Endometrial microvascular endothelial cells (primary cell): Measurements from ENCODE around the gene SH3RF2. TPM values are rescaled to one million over a fixed set of nuclear protein-coding genes. Genes with fewer than 3 reads are reported as not detected.

Experiments
- in situ Hi-C: cut with HindIII; loops from 2 replicates; pipeline ENCODE4 v1.10.0; 2017; ENCODE audit warnings: low sequenced_read_pairs, low pct_unique_long_range_greater_than_20kb; ENCODE audit errors: inconsistent ontology term
- total RNA-seq: library from RNA; depleted of rRNA; stranded (reverse); fragments of >200 nt; gene quantifications from one replicate; pipeline ENCODE4 v1.2.3, GENCODE V29; 2015; ENCODE audit errors: inconsistent ontology term

Gene SH3RF2
- total RNA-seq, 1 donor from 2014 or later = 0.65 TPM

- in situ Hi-C loops = no loop called here
Measured at GRCh38 chr5:145971701-145972100, 35.3 kb downstream of the SH3RF2 start.

DNA sequence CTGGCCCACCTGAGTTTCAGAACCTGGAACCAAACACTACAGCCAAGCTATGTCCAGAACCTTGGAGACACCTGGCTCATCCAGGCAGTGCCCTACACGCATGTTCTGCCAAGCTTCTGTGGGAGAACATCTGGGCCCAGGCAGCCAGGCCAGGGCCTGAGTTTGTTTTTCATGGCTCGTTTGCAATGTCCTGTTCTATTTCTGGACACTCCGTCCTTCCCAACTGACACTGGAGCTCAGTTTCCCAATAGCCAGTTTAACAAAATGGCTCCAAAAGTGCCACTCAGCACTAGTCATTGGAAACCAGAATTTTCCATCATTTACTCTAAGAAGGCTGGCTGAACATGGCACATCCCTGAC is 38.6 kb downstream of the SH3RF2 start:
- in situ Hi-C loops = no loop called here

DNA sequence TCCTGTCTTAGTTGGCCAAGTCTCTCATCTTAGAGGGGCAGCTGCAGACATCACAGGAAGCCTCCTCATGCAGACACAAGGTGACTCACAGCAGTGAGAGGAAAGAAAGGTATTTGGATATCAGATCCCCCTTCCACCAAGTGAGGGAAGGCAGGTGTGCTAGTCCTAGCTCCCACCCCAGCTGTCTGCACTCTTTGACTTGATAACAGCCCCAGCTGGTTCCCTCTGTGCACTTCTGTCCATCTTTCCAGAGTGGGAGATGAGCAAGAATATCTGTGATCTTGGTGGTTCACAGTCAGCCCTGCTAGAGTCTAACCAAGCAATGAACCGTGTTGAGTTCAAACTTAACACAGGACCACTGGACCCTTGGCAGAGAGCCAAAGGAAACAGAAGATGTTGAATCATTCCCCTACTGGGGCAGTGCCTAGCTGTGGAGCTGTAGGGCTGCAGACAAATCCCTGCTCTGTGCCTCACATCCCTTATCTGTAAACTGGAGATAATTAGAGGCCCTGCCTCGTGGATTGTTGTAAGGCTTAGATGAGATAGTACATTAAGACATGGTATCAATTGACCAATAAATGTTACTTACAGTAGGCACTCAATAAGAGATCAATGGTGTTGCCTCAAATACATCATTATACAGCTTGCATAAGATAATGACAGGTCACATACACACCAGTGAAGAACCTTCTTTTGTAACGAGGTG is 39.1 kb downstream of the SH3RF2 start:
- in situ Hi-C loops = no loop called here

GRCh38 chr5:145976431-145977155 is 40.2 kb downstream of the SH3RF2 start:
- in situ Hi-C loops = no loop called here

DNA sequence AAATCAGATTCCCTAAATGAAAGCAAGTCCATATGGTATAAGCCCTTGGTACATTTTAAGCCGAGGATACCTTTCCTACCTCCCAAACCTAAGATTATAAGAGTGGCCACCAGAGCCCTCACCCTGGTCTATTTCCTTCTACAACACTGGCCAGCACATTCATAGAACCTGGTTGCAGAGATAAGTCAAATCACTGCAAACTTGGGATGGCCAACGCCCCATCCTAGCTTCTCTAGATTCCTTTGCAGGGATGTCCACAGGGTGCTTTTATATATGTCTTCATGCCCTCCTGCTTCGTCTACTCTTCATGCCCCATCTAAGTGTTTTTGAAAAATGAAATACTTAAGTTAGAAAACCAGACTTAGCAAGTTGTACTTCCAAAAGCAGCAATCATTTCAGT is 41.8 kb downstream of the SH3RF2 start:
- in situ Hi-C loops = no loop called here

GRCh38 chr5:145978708-145979107 is 42.3 kb downstream of the SH3RF2 start:
- in situ Hi-C loops = no loop called here

GRCh38 chr5:145979270-145980223 is 43.2 kb downstream of the SH3RF2 start:
- in situ Hi-C loops = no loop called here

- in situ Hi-C loops = no loop called here
Measured at GRCh38 chr5:145980259-145980658, 43.9 kb downstream of the SH3RF2 start.

- in situ Hi-C loops = no loop called here
Measured at GRCh38 chr5:145980718-145981117, 44.3 kb downstream of the SH3RF2 start.

DNA sequence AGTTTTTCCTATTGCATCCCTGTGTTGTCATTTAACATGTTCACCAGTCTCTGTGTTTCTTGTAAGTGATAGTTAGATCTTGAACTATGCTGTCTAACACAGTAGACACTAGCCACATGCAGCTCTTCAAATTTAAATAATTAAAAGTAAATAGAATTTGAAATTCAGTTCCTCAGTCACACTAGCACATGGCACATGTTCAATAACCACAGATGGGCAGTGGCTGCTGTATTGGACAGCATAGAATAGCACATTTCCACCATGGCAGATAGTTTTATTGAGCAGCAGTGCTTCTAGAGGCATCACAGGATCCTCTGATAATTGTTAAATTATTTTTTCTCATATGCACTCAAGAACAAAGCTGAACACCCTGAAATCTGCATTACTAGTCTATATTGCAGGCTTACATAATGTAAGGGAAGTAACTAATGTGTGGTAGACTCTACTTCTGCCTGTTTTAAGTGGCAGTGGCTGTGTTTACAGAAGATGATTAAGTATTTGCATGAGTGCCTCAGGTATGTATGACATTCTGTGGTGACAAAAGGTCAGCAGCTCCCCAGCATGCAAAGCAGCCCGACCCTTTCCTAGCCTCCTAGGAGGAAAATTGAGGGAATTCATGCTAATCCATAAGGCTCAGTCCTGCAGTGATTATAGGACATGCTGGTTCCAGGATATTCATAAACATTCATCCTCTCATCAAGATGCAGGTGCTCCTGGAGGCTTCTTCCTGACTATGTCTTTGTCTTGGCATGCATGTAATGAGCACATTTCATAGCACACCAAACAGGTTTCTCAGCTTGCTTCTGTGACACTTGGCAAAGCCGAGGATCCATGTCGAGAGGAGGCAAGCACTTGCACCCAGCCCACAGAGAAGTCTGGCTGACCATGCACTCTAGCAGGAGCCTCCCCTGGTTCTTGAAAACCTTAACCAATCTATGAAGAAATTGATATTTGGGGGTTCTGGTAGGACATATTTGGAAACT is 45.5 kb downstream of the SH3RF2 start:
- in situ Hi-C loops = no loop called here

DNA sequence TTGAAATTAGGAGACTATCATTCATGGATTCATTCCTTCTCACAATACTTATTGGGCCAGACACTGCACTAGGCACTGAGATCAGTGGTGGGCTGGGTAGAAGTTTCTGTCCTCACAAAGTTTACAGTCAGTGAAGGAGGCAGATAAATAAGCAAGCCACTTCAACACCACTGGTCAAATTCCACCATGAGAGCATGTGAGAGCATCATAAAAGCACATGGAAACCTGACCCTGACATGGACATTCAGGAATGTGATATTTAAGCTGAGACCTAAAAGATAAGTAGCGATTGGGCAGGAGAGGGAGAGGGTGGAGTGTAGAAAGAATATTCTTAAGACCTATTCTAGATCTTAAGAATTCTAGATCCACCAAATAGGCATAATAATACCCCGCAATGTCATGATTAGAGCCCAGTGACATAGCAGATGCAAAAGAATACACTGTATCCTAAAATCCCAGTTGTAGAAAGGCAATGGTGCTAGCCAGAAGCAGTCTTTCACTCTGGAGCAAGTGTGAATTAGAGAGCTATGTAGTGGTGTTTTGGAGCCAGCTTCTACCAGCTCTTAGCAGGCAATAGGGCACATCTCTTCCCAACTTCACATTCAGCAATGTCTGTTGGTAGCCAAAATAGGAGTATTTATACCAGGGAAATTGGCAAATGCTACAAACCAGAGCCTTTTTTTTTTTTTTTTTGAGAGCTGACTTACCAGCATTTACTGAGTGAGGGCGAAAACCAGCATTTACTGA is 46.4 kb downstream of the SH3RF2 start:
- in situ Hi-C loops = no loop called here

DNA sequence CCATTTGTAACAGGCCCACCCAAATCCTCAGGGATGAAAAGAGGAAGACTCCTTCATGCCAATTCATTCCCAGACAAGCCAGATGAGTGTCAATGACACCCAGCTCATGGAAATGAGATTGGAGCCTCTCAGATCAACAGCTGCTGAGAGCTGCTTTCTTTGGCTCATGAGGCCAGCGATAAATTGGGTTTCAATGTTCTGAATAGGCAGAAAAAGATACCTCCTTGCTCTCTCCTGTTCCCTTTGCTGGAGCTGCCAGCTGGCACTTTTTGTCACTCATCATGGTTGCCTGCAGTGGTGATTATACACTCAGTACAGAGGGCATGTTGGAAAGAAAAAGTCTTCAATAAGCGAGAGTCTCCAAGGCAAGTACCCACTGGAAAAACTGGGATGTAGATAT is 47.1 kb downstream of the SH3RF2 start:
- in situ Hi-C loops = no loop called here

DNA sequence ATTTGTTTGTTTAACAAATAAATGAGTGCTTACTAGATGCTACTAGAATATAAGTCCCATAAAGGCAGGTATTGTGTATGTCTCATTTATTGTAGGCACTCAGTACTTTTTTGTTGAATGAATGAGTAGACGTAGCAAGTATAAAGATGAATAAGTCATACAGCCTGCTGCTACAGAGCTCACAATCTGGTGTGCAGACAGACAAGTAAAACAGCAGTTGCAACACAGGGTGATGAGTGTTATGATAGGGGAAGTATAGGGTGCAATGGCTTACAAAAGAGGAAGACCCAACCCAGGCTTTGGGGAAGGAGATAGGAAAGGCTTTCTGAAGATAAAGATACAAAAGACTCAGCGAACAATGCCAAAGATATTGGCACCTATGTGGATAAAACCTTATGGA is 47.7 kb downstream of the SH3RF2 start:
- in situ Hi-C loops = no loop called here

DNA sequence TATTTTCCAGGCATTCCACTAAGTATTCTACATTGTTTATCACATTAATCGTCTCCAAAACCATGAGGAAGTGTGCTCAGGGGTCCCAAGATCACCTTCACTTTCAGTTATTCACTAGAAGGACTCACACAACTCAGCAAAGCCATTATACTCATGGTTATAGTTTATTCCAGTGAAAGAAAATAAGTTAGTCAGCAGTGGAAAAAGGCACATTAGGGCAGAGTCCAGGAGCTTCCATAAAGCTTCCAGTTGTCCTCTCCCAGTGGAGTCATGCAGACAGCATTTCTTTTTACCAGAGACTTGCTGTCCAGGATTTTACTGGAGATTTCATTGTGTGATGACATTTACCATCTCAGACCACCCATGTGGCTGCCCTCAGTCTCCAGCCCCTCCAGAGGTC is 51.5 kb downstream of the SH3RF2 start:
- in situ Hi-C loops = no loop called here

GRCh38 chr5:145988993-145989392 is 52.6 kb downstream of the SH3RF2 start:
- in situ Hi-C loops = no loop called here

DNA sequence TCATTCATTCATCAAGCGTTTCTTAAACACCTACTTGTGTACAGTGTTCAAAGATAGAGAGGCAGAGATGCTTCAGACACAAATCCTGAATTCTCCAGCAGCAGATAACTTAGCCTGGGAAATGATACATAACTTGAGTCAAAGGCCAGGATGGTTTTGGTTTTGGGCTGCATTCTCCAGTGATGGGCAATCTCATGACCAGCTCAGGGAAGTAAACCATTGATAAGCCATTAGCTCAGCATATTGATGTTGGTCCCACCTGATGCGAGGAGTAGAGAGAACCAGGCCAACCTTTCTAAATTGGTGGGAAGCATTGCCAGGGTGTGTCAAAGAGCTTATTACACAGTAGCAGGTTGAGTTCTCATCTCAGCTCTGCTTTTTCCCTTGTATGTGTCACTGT is 53.0 kb downstream of the SH3RF2 start:
- in situ Hi-C loops = no loop called here

DNA sequence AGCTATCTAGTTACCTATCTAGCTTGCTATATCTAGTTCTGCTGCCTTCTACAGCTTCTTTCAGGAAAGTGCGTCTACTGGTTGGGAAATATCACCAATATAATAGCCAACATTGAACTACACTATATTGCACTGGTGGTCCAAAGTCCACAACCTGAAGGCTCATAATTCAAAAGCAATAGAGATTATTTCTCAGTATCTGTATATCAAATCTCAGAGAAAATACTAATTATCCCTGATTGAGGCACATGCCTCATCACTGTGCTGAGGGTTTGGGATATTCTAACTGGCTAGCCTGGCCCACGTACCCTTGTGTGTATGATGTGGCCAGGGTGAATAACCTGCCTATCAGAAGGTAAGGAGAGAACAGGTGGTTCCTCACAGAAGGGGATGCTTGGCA is 53.8 kb downstream of the SH3RF2 start:
- in situ Hi-C loops = no loop called here

DNA sequence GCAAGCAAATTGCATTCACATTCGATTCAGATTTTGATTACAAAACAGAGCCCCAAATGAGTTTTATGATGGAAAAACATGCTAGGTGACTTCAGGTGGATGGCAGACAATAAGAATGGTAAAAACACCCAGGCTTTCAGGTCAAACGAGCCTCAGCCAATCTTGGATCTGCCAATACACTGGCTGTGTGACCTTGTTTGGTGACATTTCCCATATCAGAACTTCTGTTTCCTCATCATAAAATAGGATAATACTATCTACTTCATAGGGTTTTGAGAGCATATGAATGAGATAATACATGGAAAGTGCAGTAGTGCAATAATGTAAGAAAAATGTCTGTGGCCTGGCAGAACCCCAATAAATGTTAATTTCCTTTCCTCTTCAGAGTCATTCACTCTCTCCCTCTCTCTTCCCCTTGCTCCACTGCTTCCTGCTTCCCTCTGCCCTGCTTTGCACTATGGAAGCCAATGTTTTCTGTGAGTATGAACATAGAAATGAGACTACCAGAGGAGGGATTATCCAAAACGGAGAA is 54.7 kb downstream of the SH3RF2 start:
- in situ Hi-C loops = no loop called here
